Osteoblast (primary cell): ENCODE data around the gene RPLP2. TPM values are rescaled to one million over a fixed set of nuclear protein-coding genes. Genes with fewer than 3 reads are reported as not detected.
A peak's percentile ranks its signal among the peaks of the same experiment; 100 is the strongest.

Source experiments
- DNase-seq: peaks from one replicate; pipeline ENCODE4 v3.0.0; 2011; ENCODE audit warnings: low spot score, mixed read lengths; ENCODE audit not compliant: insufficient read length; ENCODE audit errors: missing footprints
- H2AFZ ChIP-seq: 2 replicates; pipeline ENCODE4 v1.6.0; 2011; ENCODE audit warnings: mild to moderate bottlenecking, low read length
- H3K27ac ChIP-seq: 2 replicates; pipeline ENCODE4 v1.5.1; 2011; ENCODE audit warnings: mild to moderate bottlenecking, low read depth, low read length, moderate library complexity
- H3K27me3 ChIP-seq: 2 replicates; pipeline ENCODE4 v1.6.0; 2012; ENCODE audit warnings: mild to moderate bottlenecking, control low read depth, inconsistent platforms, low read length, moderate library complexity; ENCODE audit not compliant: insufficient read depth
- H3K36me3 ChIP-seq: 2 replicates; pipeline ENCODE4 v1.5.1; 2011; ENCODE audit warnings: mild to moderate bottlenecking, low read length, control low read depth, moderate library complexity; ENCODE audit not compliant: insufficient read depth
- H3K4me1 ChIP-seq: 2 replicates; pipeline ENCODE4 v1.5.1; 2011; ENCODE audit warnings: mild to moderate bottlenecking, low read length, control low read depth, moderate library complexity; ENCODE audit not compliant: insufficient read depth
- H3K4me2 ChIP-seq: 2 replicates; pipeline ENCODE4 v1.6.0; 2011; ENCODE audit warnings: mild to moderate bottlenecking, low read length; ENCODE audit not compliant: insufficient read depth
- H3K4me3 ChIP-seq: fragments of 200-600 bp; sonication (generic); 3 replicates; pipeline ENCODE4 v1.5.1; 2012; ENCODE audit warnings: mild to moderate bottlenecking, low read length, inconsistent platforms; ENCODE audit not compliant: insufficient read depth
- H3K79me2 ChIP-seq: 2 replicates; pipeline ENCODE4 v1.6.0; 2012; ENCODE audit warnings: mild to moderate bottlenecking, low read length, control low read depth, inconsistent platforms; ENCODE audit not compliant: insufficient read depth
- H3K9me3 ChIP-seq: 2 replicates; pipeline ENCODE4 v1.5.1; 2011; ENCODE audit warnings: low read depth, low read length, control low read depth
- H4K20me1 ChIP-seq: 2 replicates; pipeline ENCODE4 v1.6.0; 2012; ENCODE audit warnings: mild to moderate bottlenecking, low read length, control low read depth; ENCODE audit not compliant: insufficient read depth
- CTCF ChIP-seq: IDR thresholded peaks from 2 replicates; pipeline ENCODE4 v1.5.1; 2011; ENCODE audit warnings: mild to moderate bottlenecking, low read depth, low read length, moderate library complexity; ENCODE audit errors: extremely low read depth
- total RNA-seq: library from RNA; depleted of rRNA; stranded (reverse); fragments of >200 nt; gene quantifications from 2 replicates; pipeline ENCODE4 v1.2.3, GENCODE V29; 2012

RPLP2 gene
- total RNA-seq, 1 donor: 386 TPM

GRCh38 chr11:798093-798713, 11.6 kb upstream of the RPLP2 start, which contains the start of gene SLC25A22:
Gene SLC25A22 (minus strand): TSS chr11:798281. CDS start chr11:795006, 3,275 bp downstream.
- peak within 1 kb of the TSS; percentile 85 for H2AFZ ChIP-seq

GRCh38 chr11:799641-800316, 10.0 kb upstream of the RPLP2 start:
- Histone ChIP-seq H3K9me3 (no peaks in the 10 kb centered on the region), H3K4me3 (no peak overlapping the region), H2AFZ (no peak overlapping the region), H3K4me2 (no peak overlapping the region), H3K4me1 (peaks cover 31% of the 10 kb centered on the region), H4K20me1 (peaks cover 2% of the 10 kb centered on the region), H3K27me3 (no peaks in the 10 kb centered on the region), H3K27ac (no peak overlapping the region), H3K36me3 (peaks cover 23% of the 10 kb centered on the region), H3K79me2 (peaks cover 18% of the 10 kb centered on the region)
- TF ChIP-seq CTCF: no peak
- DNase-seq: no peak

More at GRCh38 chr11:798093-798713, 11.6 kb upstream of the RPLP2 start, which contains the start of gene SLC25A22:
- H3K36me3 ChIP-seq: peaks cover 23% of the 10 kb centered on the region
- H3K4me3 ChIP-seq: peak within 1 kb of the TSS; percentile 87
- peak; percentile 100 for DNase-seq
- H3K4me2 ChIP-seq: peak within 1 kb of the TSS; percentile 86
- peak; percentile 46 for TF ChIP-seq CTCF
- peaks cover 7% of the 10 kb centered on the region for H3K79me2 ChIP-seq
- peaks cover 17% of the 10 kb centered on the region for H3K4me1 ChIP-seq
- peaks cover 2% of the 10 kb centered on the region for H4K20me1 ChIP-seq
- H3K9me3 ChIP-seq: no peaks in the 10 kb centered on the region
- peak within 1 kb of the TSS; percentile 65 for H3K27ac ChIP-seq
- no peaks in the 10 kb centered on the region for H3K27me3 ChIP-seq

GRCh38 chr11:800473-800872, 9.3 kb upstream of the RPLP2 start:
- H2AFZ ChIP-seq: no peak overlapping the region
- H3K4me3 ChIP-seq: no peak overlapping the region
- H3K79me2 ChIP-seq: peaks cover 18% of the 10 kb centered on the region
- H3K27ac ChIP-seq: no peak overlapping the region
- H4K20me1 ChIP-seq: peaks cover 2% of the 10 kb centered on the region
- H3K9me3 ChIP-seq: no peaks in the 10 kb centered on the region
- H3K4me2 ChIP-seq: no peak overlapping the region
- no peak for TF ChIP-seq CTCF
- H3K4me1 ChIP-seq: peaks cover 30% of the 10 kb centered on the region
- no peak for DNase-seq
- H3K36me3 ChIP-seq: peaks cover 23% of the 10 kb centered on the region
- H3K27me3 ChIP-seq: no peaks in the 10 kb centered on the region

GRCh38 chr11:801097-801780, 8.5 kb upstream of the RPLP2 start:
- Histone ChIP-seq H3K27ac (no peak overlapping the region), H3K36me3 (peaks cover 23% of the 10 kb centered on the region), H3K4me3 (no peak overlapping the region), H3K4me1 (peaks cover 26% of the 10 kb centered on the region), H3K79me2 (peaks cover 14% of the 10 kb centered on the region), H4K20me1 (peaks cover 2% of the 10 kb centered on the region), H3K9me3 (no peaks in the 10 kb centered on the region), H3K4me2 (no peak overlapping the region), H2AFZ (no peak overlapping the region), H3K27me3 (no peaks in the 10 kb centered on the region)
- no peak for TF ChIP-seq CTCF
- DNase-seq: no peak
